Urothelium cell line (cell line): ENCODE data around the gene HES6.

Source experiments
- DNase-seq: peaks from one replicate; pipeline ENCODE4 v3.0.0; 2011; ENCODE audit warnings: low spot score, mixed read lengths
- FAIRE-seq: peaks from 2 replicates; lab custom pipeline; 2011; peaks lifted over from hg19 to GRCh38; lab: Jason Lieb, UNC

The HES6 gene

GRCh38 chr2:238203094-238203972 is 36.5 kb downstream of the HES6 start, which contains the start of gene ILKAP:
Gene ILKAP (minus strand): TSS chr2:238203695. CDS start chr2:238203553, 142 bp downstream.
- DNase-seq (peak; percentile 100), FAIRE-seq (no peak)

GRCh38 chr2:238202326-238203093 is 37.3 kb downstream of the HES6 start:
- DNase-seq (no peak), FAIRE-seq (no peak)

- FAIRE-seq (no peak), DNase-seq (no peak)
Measured at GRCh38 chr2:238190445-238190844, 49.4 kb downstream of the HES6 start.
